ENCODE data around the gene PIK3AP1. TPM values are rescaled to one million over a fixed set of nuclear protein-coding genes. Genes with fewer than 3 reads are reported as not detected.
"Not testable (repeated sequence)": the region's sequence is repeated elsewhere in the genome, so short reads cannot be mapped to it uniquely, and the experiment has no call there.

The PIK3AP1 gene
- total RNA-seq, 1 experiment from 2014 or later, result 7.1 TPM

GRCh38 chr10:96752375-96752774 is 32.1 kb upstream of the PIK3AP1 start:
- H4K20me1 ChIP-seq (ENCODE audit: insufficient read depth), result no peaks in the 10 kb centered on the region
- DNase-seq (ENCODE audit: low read depth, low spot score), result no peak
- no peak overlapping the region for H3K27ac ChIP-seq (ENCODE audit: low read depth, low read length)
- H3K27me3 ChIP-seq (ENCODE audit: insufficient read depth, low read length), result no peaks in the 10 kb centered on the region
- no peaks in the 10 kb centered on the region for H3K4me1 ChIP-seq (ENCODE audit: control insufficient read depth in 1 of 2, insufficient read depth in 2 of 2, low read length in 2 of 2)
- H3K36me3 ChIP-seq (ENCODE audit: control insufficient read depth in 1 of 2, insufficient read depth in 2 of 2, low read length in 2 of 2), result no peaks in the 10 kb centered on the region
- H2AFZ ChIP-seq (ENCODE audit: low read depth, low read length, poor library complexity, severe bottlenecking), result no peak overlapping the region
- no peaks in the 10 kb centered on the region for H3K79me2 ChIP-seq (ENCODE audit: insufficient read depth, low read length)
- H3K9me2 ChIP-seq (ENCODE audit: insufficient read depth), result no peaks in the 10 kb centered on the region
- no peak overlapping the region for H3K4me2 ChIP-seq (ENCODE audit: low read length)
- CTCF ChIA-PET, result no interaction called here
- H3K4me3 ChIP-seq (replicated peaks in 1 of 2; ENCODE audit: low read depth in 1 of 2, low read length in 2 of 2), result no peak overlapping the region
- TF ChIP-seq CTCF (IDR thresholded peaks at IDR 0.05 in 2 of 3, conservative IDR thresholded peaks at IDR 0.05 in 1 of 3; ENCODE audit: borderline replicate concordance in 1 of 3, insufficient read depth in 1 of 3, low read depth in 2 of 3, low read length in 2 of 3), result no peak
- TF ChIP-seq RAD21 (IDR thresholded peaks at IDR 0.05; ENCODE audit: low read depth), result no peak
- TF ChIP-seq EGR1 (IDR thresholded peaks at IDR 0.05; ENCODE audit: low read depth), result no peak
- no peak for TF ChIP-seq POLR2AphosphoS5 (IDR thresholded peaks at IDR 0.05; ENCODE audit: low read depth, low read length)
- no peak for TF ChIP-seq MAX (IDR thresholded peaks at IDR 0.05)
- TF ChIP-seq ELF1 (IDR thresholded peaks at IDR 0.05; ENCODE audit: borderline replicate concordance, low read depth), result no peak
- TF ChIP-seq EZH2phosphoT487 (IDR thresholded peaks at IDR 0.05; ENCODE audit: borderline replicate concordance), result no peak
- TF ChIP-seq CBX3 (IDR thresholded peaks at IDR 0.05; ENCODE audit: low read depth), result no peak
- TF ChIP-seq EZH2 (IDR thresholded peaks at IDR 0.05), result no peak
- no peak for TF ChIP-seq TCF7L2 (IDR thresholded peaks at IDR 0.05; ENCODE audit: borderline replicate concordance, extremely low read depth, insufficient read depth, insufficient read length)
- no peak for TF ChIP-seq SP1 (IDR thresholded peaks at IDR 0.05; ENCODE audit: low read depth)
- TF ChIP-seq ZBTB33 (IDR thresholded peaks at IDR 0.05; ENCODE audit: extremely low read depth, insufficient replicate concordance, low read length), result no peak
- no peak for TF ChIP-seq YY1 (IDR thresholded peaks at IDR 0.05; ENCODE audit: extremely low read depth, insufficient replicate concordance, low read depth, low read length)
- no peak for TF ChIP-seq CEBPB (IDR thresholded peaks at IDR 0.05; ENCODE audit: low read depth)
- POLR2A ChIA-PET, result no interaction called here
- intact Hi-C loops (cut with micrococcal nuclease), result no loop called here
- no TSS peak for BruUV-seq (replicated peaks)
- ATAC-seq, result no peak
- RAD21 ChIA-PET (ENCODE audit: low non-redundant PET in 1 of 2, low total read pairs in 2 of 2, uncharacterized antibody in 2 of 2, unreplicated experiment in 2 of 2), result no interaction called here
- no peaks in the 10 kb centered on the region for H3K9me3 ChIP-seq (ENCODE audit: control insufficient read depth in 1 of 2, insufficient read depth in 1 of 2, low read depth in 1 of 2, low read length in 2 of 2)
- H3K9ac ChIP-seq (ENCODE audit: low read length), result no peak overlapping the region

GRCh38 chr10:96750316-96750715 is 30.0 kb upstream of the PIK3AP1 start:
- H3K4me3 ChIP-seq (replicated peaks in 1 of 2; ENCODE audit: low read depth in 1 of 2, low read length in 2 of 2); RAD21 ChIA-PET (ENCODE audit: low non-redundant PET in 1 of 2, low total read pairs in 2 of 2, uncharacterized antibody in 2 of 2, unreplicated experiment in 2 of 2); H3K36me3 ChIP-seq (ENCODE audit: control insufficient read depth in 1 of 2, insufficient read depth in 2 of 2, low read length in 2 of 2); ATAC-seq; H3K9me2 ChIP-seq (ENCODE audit: insufficient read depth); H3K27me3 ChIP-seq (ENCODE audit: insufficient read depth, low read length); H4K20me1 ChIP-seq (ENCODE audit: insufficient read depth); H3K9ac ChIP-seq (ENCODE audit: low read length); DNase-seq (ENCODE audit: low read depth, low spot score); H3K27ac ChIP-seq (ENCODE audit: low read depth, low read length); H3K79me2 ChIP-seq (ENCODE audit: insufficient read depth, low read length); H2AFZ ChIP-seq (ENCODE audit: low read depth, low read length, poor library complexity, severe bottlenecking); H3K4me2 ChIP-seq (ENCODE audit: low read length); POLR2A ChIA-PET; H3K9me3 ChIP-seq (ENCODE audit: control insufficient read depth in 1 of 2, insufficient read depth in 1 of 2, low read depth in 1 of 2, low read length in 2 of 2); CTCF ChIA-PET; H3K4me1 ChIP-seq (ENCODE audit: control insufficient read depth in 1 of 2, insufficient read depth in 2 of 2, low read length in 2 of 2); intact Hi-C loops (cut with micrococcal nuclease): not testable (repeated sequence)
- BruUV-seq (replicated peaks), result TSS peak; percentile 82

Data from HCT116 (cell line).